Measurements from ENCODE around the gene FOXD3. TPM values are rescaled to one million over a fixed set of nuclear protein-coding genes. Genes with fewer than 3 reads are reported as not detected.
"Not testable (repeated sequence)": the region's sequence is repeated elsewhere in the genome, so short reads cannot be mapped to it uniquely, and the experiment has no call there.

The FOXD3 gene
- total and polyA plus RNA-seq, 2 donors, result 0.05 to 0.11 TPM

DNA sequence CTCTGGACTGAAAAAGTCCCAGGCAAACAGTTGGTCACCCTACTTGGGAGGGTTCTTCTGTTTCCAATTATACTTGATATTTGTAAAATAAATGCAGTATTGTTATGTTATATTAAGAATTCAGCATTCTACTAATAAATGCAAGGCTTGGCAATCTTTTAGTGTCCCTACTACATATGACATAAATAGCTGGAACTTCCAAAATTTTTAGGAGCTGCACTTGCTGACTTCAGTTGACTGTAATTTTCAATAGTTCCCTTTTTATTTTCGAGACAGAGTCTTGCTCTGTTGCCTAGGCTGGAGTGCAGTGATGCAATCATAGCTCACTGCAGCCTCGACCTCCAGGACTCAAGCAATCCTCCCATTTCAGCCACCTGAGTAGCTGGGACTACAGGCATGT lies 20.0 kb downstream of the FOXD3 start:
- 57% methylated on average over 2 of the region's 2 CpGs for WGBS

DNA sequence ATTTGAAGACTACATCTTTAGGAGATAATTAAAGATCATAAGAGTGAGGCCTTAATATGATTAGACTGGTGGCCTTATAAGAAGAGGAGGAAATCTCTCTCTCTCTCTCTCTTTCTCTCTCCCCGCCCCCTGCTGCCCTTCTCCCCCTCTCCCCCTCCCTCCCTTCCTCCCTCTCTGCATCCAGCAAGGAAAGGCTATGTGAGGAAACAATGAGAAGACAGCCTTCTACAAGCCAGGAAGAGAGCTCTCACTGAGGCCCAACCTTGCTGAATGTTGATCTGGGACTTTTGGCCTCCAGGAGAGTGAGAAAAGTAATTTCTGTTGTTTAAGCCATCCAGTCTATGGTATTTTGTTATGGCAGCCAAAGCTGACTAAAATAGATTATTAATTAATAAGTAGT lies 21.6 kb downstream of the FOXD3 start:
- 93% methylated on average over 1 of the region's 1 CpG for WGBS
- no peaks in the 10 kb centered on the region for H3K36me3 ChIP-seq (ENCODE audit: control insufficient read depth in 2 of 2, insufficient read depth in 2 of 2, low read length in 1 of 2)
- no peak for DNase-seq (ENCODE audit: low read depth in 6 of 9, low spot score in 9 of 9)
- no peaks in the 10 kb centered on the region for H3K9me3 ChIP-seq (ENCODE audit: control insufficient read depth in 2 of 2, insufficient read depth in 1 of 2, low read length in 1 of 2)
- peaks cover 0 to 9% of the 10 kb centered on the region in 2 donors for H3K27me3 ChIP-seq (ENCODE audit: control insufficient read depth in 2 of 2, insufficient read depth in 1 of 2, low read length in 1 of 2)
- H3K27ac ChIP-seq (ENCODE audit: low read depth in 1 of 2, low read length in 1 of 2), result no peak overlapping the region
- H3K4me1 ChIP-seq (ENCODE audit: control insufficient read depth in 2 of 2, insufficient read depth in 2 of 2, low read length in 2 of 2), result no peaks in the 10 kb centered on the region
- H3K4me3 ChIP-seq (ENCODE audit: low read length in 2 of 2), result no peak overlapping the region

More for the DNA sequence above, 20.0 kb downstream of the FOXD3 start:
- Histone ChIP-seq H3K27ac (ENCODE audit: low read depth in 1 of 2, low read length in 1 of 2) (no peak overlapping the region), H3K4me3 (ENCODE audit: low read length in 2 of 2) (no peak overlapping the region), H3K27me3 (ENCODE audit: control insufficient read depth in 2 of 2, insufficient read depth in 1 of 2, low read length in 1 of 2) (peaks cover 0 to 9% of the 10 kb centered on the region in 2 donors), H3K4me1 (ENCODE audit: control insufficient read depth in 2 of 2, insufficient read depth in 2 of 2, low read length in 2 of 2) (no peaks in the 10 kb centered on the region), H3K36me3 (ENCODE audit: control insufficient read depth in 2 of 2, insufficient read depth in 2 of 2, low read length in 1 of 2) (no peaks in the 10 kb centered on the region), H3K9me3 (ENCODE audit: control insufficient read depth in 2 of 2, insufficient read depth in 1 of 2, low read length in 1 of 2) (no peaks in the 10 kb centered on the region)
- no peak for DNase-seq (ENCODE audit: low read depth in 6 of 9, low spot score in 9 of 9)

DNA sequence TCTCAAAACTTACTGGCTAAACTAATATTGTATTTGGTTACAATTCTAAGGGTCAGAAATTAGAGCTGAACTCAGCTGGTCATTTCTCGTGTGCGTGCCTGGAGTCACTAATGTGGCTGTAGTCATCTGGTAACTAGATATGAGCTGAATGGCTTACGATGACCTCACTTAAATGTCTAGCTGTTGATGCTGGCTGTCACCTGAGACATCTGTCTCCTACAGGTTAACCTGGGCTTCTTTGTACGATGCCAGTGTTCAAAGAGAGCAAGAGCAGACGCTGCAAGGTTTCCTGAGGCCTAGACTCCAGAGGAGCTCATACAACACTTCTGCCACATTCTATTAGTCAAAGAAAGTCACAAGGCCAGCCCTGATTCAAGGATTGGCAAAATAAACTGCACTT lies 28.0 kb downstream of the FOXD3 start:
- Histone ChIP-seq H3K27ac (ENCODE audit: low read depth in 1 of 2, low read length in 1 of 2) (no peak overlapping the region), H3K9me3 (ENCODE audit: control insufficient read depth in 2 of 2, insufficient read depth in 1 of 2, low read length in 1 of 2) (no peaks in the 10 kb centered on the region), H3K36me3 (ENCODE audit: control insufficient read depth in 2 of 2, insufficient read depth in 2 of 2, low read length in 1 of 2) (no peaks in the 10 kb centered on the region), H3K27me3 (ENCODE audit: control insufficient read depth in 2 of 2, insufficient read depth in 1 of 2, low read length in 1 of 2) (peaks cover 5 to 11% of the 10 kb centered on the region in 2 donors), H3K4me1 (ENCODE audit: control insufficient read depth in 2 of 2, insufficient read depth in 2 of 2, low read length in 2 of 2) (no peaks in the 10 kb centered on the region), H3K4me3 (ENCODE audit: low read length in 2 of 2) (no peak overlapping the region)
- 97% methylated on average over 5 of the region's 5 CpGs for WGBS
- no peak for DNase-seq (ENCODE audit: low read depth in 6 of 9, low spot score in 9 of 9)

- 93% methylated on average over 2 of the region's 2 CpGs for WGBS
Observed at GRCh38 chr1:63352736-63353135, 30.4 kb downstream of the FOXD3 start.

GRCh38 chr1:63356234-63356633 lies 33.9 kb downstream of the FOXD3 start:
- H3K27me3 ChIP-seq (ENCODE audit: control insufficient read depth in 2 of 2, insufficient read depth in 1 of 2, low read length in 1 of 2); DNase-seq (ENCODE audit: low read depth in 6 of 9, low spot score in 9 of 9); H3K36me3 ChIP-seq (ENCODE audit: control insufficient read depth in 2 of 2, insufficient read depth in 2 of 2, low read length in 1 of 2); H3K4me1 ChIP-seq (ENCODE audit: control insufficient read depth in 2 of 2, insufficient read depth in 2 of 2, low read length in 2 of 2); H3K27ac ChIP-seq (ENCODE audit: low read depth in 1 of 2, low read length in 1 of 2); H3K9me3 ChIP-seq (ENCODE audit: control insufficient read depth in 2 of 2, insufficient read depth in 1 of 2, low read length in 1 of 2); H3K4me3 ChIP-seq (ENCODE audit: low read length in 2 of 2): not testable (repeated sequence)
- 78% methylated on average over 2 of the region's 2 CpGs for WGBS

More at GRCh38 chr1:63352736-63353135, 30.4 kb downstream of the FOXD3 start:
- no peak for DNase-seq (ENCODE audit: low read depth in 6 of 9, low spot score in 9 of 9)
- Histone ChIP-seq H3K36me3 (ENCODE audit: control insufficient read depth in 2 of 2, insufficient read depth in 2 of 2, low read length in 1 of 2) (no peaks in the 10 kb centered on the region), H3K27me3 (ENCODE audit: control insufficient read depth in 2 of 2, insufficient read depth in 1 of 2, low read length in 1 of 2) (peaks cover 4 to 5% of the 10 kb centered on the region in 2 donors), H3K9me3 (ENCODE audit: control insufficient read depth in 2 of 2, insufficient read depth in 1 of 2, low read length in 1 of 2) (no peaks in the 10 kb centered on the region), H3K27ac (ENCODE audit: low read depth in 1 of 2, low read length in 1 of 2) (no peak overlapping the region), H3K4me1 (ENCODE audit: control insufficient read depth in 2 of 2, insufficient read depth in 2 of 2, low read length in 2 of 2) (no peaks in the 10 kb centered on the region), H3K4me3 (ENCODE audit: low read length in 2 of 2) (no peak overlapping the region)

GRCh38 chr1:63359561-63359960 lies 37.2 kb downstream of the FOXD3 start:
- Histone ChIP-seq H3K27me3 (ENCODE audit: control insufficient read depth in 2 of 2, insufficient read depth in 1 of 2, low read length in 1 of 2) (peaks cover 0 to 3% of the 10 kb centered on the region in 2 donors), H3K4me1 (ENCODE audit: control insufficient read depth in 2 of 2, insufficient read depth in 2 of 2, low read length in 2 of 2) (no peaks in the 10 kb centered on the region), H3K36me3 (ENCODE audit: control insufficient read depth in 2 of 2, insufficient read depth in 2 of 2, low read length in 1 of 2) (no peaks in the 10 kb centered on the region), H3K4me3 (ENCODE audit: low read length in 2 of 2) (no peak overlapping the region), H3K9me3 (ENCODE audit: control insufficient read depth in 2 of 2, insufficient read depth in 1 of 2, low read length in 1 of 2) (no peaks in the 10 kb centered on the region), H3K27ac (ENCODE audit: low read depth in 1 of 2, low read length in 1 of 2) (no peak overlapping the region)
- no peak for DNase-seq (ENCODE audit: low read depth in 6 of 9, low spot score in 9 of 9)
- WGBS, result 97% methylated on average over 5 of the region's 5 CpGs

- WGBS, result 32% methylated on average over 1 of the region's 1 CpG
- Histone ChIP-seq H3K27ac (ENCODE audit: low read depth in 1 of 2, low read length in 1 of 2) (no peak overlapping the region), H3K9me3 (ENCODE audit: control insufficient read depth in 2 of 2, insufficient read depth in 1 of 2, low read length in 1 of 2) (no peaks in the 10 kb centered on the region), H3K4me1 (ENCODE audit: control insufficient read depth in 2 of 2, insufficient read depth in 2 of 2, low read length in 2 of 2) (peaks cover 3 to 9% of the 10 kb centered on the region in 2 donors), H3K4me3 (ENCODE audit: low read length in 2 of 2) (no peak overlapping the region), H3K27me3 (ENCODE audit: control insufficient read depth in 2 of 2, insufficient read depth in 1 of 2, low read length in 1 of 2) (peaks cover 0 to 3% of the 10 kb centered on the region in 2 donors), H3K36me3 (ENCODE audit: control insufficient read depth in 2 of 2, insufficient read depth in 2 of 2, low read length in 1 of 2) (no peaks in the 10 kb centered on the region)
- DNase-seq (ENCODE audit: low read depth in 6 of 9, low spot score in 9 of 9), result peak in 2 of 9 donors; percentile 8 to 25
Observed at GRCh38 chr1:63362073-63362472, 39.7 kb downstream of the FOXD3 start.

GRCh38 chr1:63362578-63362977 lies 40.2 kb downstream of the FOXD3 start:
- H3K36me3 ChIP-seq (ENCODE audit: control insufficient read depth in 2 of 2, insufficient read depth in 2 of 2, low read length in 1 of 2), result no peaks in the 10 kb centered on the region
- H3K4me3 ChIP-seq (ENCODE audit: low read length in 2 of 2), result no peak overlapping the region
- no peak overlapping the region for H3K27ac ChIP-seq (ENCODE audit: low read depth in 1 of 2, low read length in 1 of 2)
- no peak for DNase-seq (ENCODE audit: low read depth in 6 of 9, low spot score in 9 of 9)
- WGBS, result 98% methylated on average over 1 of the region's 1 CpG
- H3K4me1 ChIP-seq (ENCODE audit: control insufficient read depth in 2 of 2, insufficient read depth in 2 of 2, low read length in 2 of 2), result peaks cover 3 to 10% of the 10 kb centered on the region in 2 donors
- H3K27me3 ChIP-seq (ENCODE audit: control insufficient read depth in 2 of 2, insufficient read depth in 1 of 2, low read length in 1 of 2), result peaks cover 0 to 3% of the 10 kb centered on the region in 2 donors
- peaks cover 0 to 1% of the 10 kb centered on the region in 2 donors for H3K9me3 ChIP-seq (ENCODE audit: control insufficient read depth in 2 of 2, insufficient read depth in 1 of 2, low read length in 1 of 2)

- Histone ChIP-seq H3K4me3 (ENCODE audit: low read length in 2 of 2) (no peak overlapping the region), H3K4me1 (ENCODE audit: control insufficient read depth in 2 of 2, insufficient read depth in 2 of 2, low read length in 2 of 2) (peaks cover 3 to 12% of the 10 kb centered on the region in 2 donors), H3K9me3 (ENCODE audit: control insufficient read depth in 2 of 2, insufficient read depth in 1 of 2, low read length in 1 of 2) (peaks cover 0 to 6% of the 10 kb centered on the region in 2 donors), H3K27ac (ENCODE audit: low read depth in 1 of 2, low read length in 1 of 2) (no peak overlapping the region), H3K36me3 (ENCODE audit: control insufficient read depth in 2 of 2, insufficient read depth in 2 of 2, low read length in 1 of 2) (no peaks in the 10 kb centered on the region), H3K27me3 (ENCODE audit: control insufficient read depth in 2 of 2, insufficient read depth in 1 of 2, low read length in 1 of 2) (peaks cover 0 to 3% of the 10 kb centered on the region in 2 donors)
- 99% methylated on average over 5 of the region's 5 CpGs for WGBS
- DNase-seq (ENCODE audit: low read depth in 6 of 9, low spot score in 9 of 9), result no peak
Observed at GRCh38 chr1:63363014-63363413, 40.6 kb downstream of the FOXD3 start.

DNA sequence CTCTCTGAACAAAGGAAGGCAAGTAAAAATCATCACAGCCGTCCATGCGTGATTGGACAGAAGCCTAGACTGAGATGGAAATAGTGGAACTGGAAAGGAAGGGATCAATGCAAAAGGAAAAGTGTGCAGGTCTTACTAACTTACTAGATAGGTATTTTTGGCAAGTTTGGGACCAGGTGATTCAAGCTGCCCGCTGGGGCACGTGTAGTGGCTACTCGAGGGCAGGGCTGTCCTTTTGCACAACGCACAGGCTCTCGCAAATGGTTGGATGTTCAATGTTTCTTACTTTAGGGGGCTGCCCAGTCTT lies 44.5 kb downstream of the FOXD3 start:
- Histone ChIP-seq H3K4me1 (ENCODE audit: control insufficient read depth in 2 of 2, insufficient read depth in 2 of 2, low read length in 2 of 2) (peaks cover 3 to 18% of the 10 kb centered on the region in 2 donors), H3K27me3 (ENCODE audit: control insufficient read depth in 2 of 2, insufficient read depth in 1 of 2, low read length in 1 of 2) (no peaks in the 10 kb centered on the region), H3K27ac (ENCODE audit: low read depth in 1 of 2, low read length in 1 of 2) (peak overlapping the region; percentile 64 to 76), H3K9me3 (ENCODE audit: control insufficient read depth in 2 of 2, insufficient read depth in 1 of 2, low read length in 1 of 2) (peaks cover 0 to 6% of the 10 kb centered on the region in 2 donors), H3K36me3 (ENCODE audit: control insufficient read depth in 2 of 2, insufficient read depth in 2 of 2, low read length in 1 of 2) (peaks cover 0 to 8% of the 10 kb centered on the region in 2 donors), H3K4me3 (ENCODE audit: low read length in 2 of 2) (peak overlapping the region; percentile 76 to 99)
- DNase-seq (ENCODE audit: low read depth in 6 of 9, low spot score in 9 of 9), result peak in 1 of 9 donors; percentile 3
- WGBS, result 94% methylated on average over 7 of the region's 7 CpGs
